Astrocyte (in vitro differentiated cells and primary cell): Measurements from ENCODE around the gene PPP1R3E. TPM values are rescaled to one million over a fixed set of nuclear protein-coding genes. Genes with fewer than 3 reads are reported as not detected.

Experiments used
- DNase-seq: peaks from one replicate; pipeline ENCODE4 v3.0.0-alpha.2; 2010; ENCODE audit warnings: low read depth
- FAIRE-seq: peaks from 2 replicates; lab custom pipeline; 2011; peaks lifted over from hg19 to GRCh38; lab: Jason Lieb, UNC
- H2AFZ ChIP-seq: 2 replicates; pipeline ENCODE4 v1.6.0; 2012; ENCODE audit warnings: low read depth, low read length, inconsistent platforms
- H3K27ac ChIP-seq: 2 replicates; pipeline ENCODE4 v1.5.1; 2011; ENCODE audit warnings: low read depth, low read length, inconsistent platforms
- H3K27me3 ChIP-seq: 2 replicates; pipeline ENCODE4 v1.6.0; 2011; ENCODE audit warnings: low read length, inconsistent platforms; ENCODE audit not compliant: insufficient read depth
- H3K36me3 ChIP-seq: 2 replicates; pipeline ENCODE4 v1.5.1; 2011; ENCODE audit warnings: low read length, inconsistent platforms; ENCODE audit not compliant: insufficient read depth
- H3K4me1 ChIP-seq: 2 replicates; pipeline ENCODE4 v1.5.1; 2011; ENCODE audit warnings: low read length, inconsistent platforms; ENCODE audit not compliant: insufficient read depth
- H3K4me2 ChIP-seq: 2 replicates; pipeline ENCODE4 v1.6.0; 2012; ENCODE audit warnings: low read length, inconsistent platforms
- H3K4me3 ChIP-seq: 2 replicates; pipeline ENCODE4 v1.5.1; 2011; ENCODE audit warnings: low read depth, mild to moderate bottlenecking, low read length, inconsistent platforms; ENCODE audit not compliant: insufficient read depth
- H3K79me2 ChIP-seq: 2 replicates; pipeline ENCODE4 v1.6.0; 2012; ENCODE audit warnings: mild to moderate bottlenecking, low read length, inconsistent platforms; ENCODE audit not compliant: insufficient read depth
- H3K9ac ChIP-seq: 2 replicates; pipeline ENCODE4 v1.6.0; 2012; ENCODE audit warnings: mild to moderate bottlenecking, low read length, inconsistent platforms
- H3K9me3 ChIP-seq: 2 replicates; pipeline ENCODE4 v1.5.1; 2012; ENCODE audit warnings: low read depth, mild to moderate bottlenecking, low read length, inconsistent platforms; ENCODE audit not compliant: insufficient read depth
- H4K20me1 ChIP-seq: 2 replicates; pipeline ENCODE4 v1.6.0; 2012; ENCODE audit warnings: low read length, inconsistent platforms; ENCODE audit not compliant: insufficient read depth
- H3K27ac Mint-ChIP-seq: one replicate; pipeline ENCODE4 v1.8.0; 2021; ENCODE audit warnings: mild to moderate bottlenecking, mixed read lengths; ENCODE audit not compliant: unreplicated experiment
- H3K27me3 Mint-ChIP-seq: one replicate; pipeline ENCODE4 v1.8.0; 2021; ENCODE audit warnings: low read depth, mixed read lengths; ENCODE audit not compliant: unreplicated experiment
- H3K36me3 Mint-ChIP-seq: one replicate; pipeline ENCODE4 v1.8.0; 2021; ENCODE audit warnings: low read depth, mixed read lengths; ENCODE audit not compliant: unreplicated experiment
- H3K4me1 Mint-ChIP-seq: one replicate; pipeline ENCODE4 v1.8.0; 2021; ENCODE audit warnings: low read depth, mixed read lengths; ENCODE audit not compliant: unreplicated experiment
- H3K4me3 Mint-ChIP-seq: one replicate; pipeline ENCODE4 v1.8.0; 2021; ENCODE audit warnings: mild to moderate bottlenecking, moderate library complexity, mixed read lengths; ENCODE audit not compliant: unreplicated experiment
- H3K9me3 Mint-ChIP-seq: one replicate; pipeline ENCODE4 v1.8.0; 2021; ENCODE audit warnings: mild to moderate bottlenecking, mixed read lengths; ENCODE audit not compliant: unreplicated experiment
- EZH2 ChIP-seq: IDR thresholded peaks from 2 replicates; pipeline ENCODE4 v1.6.1; 2012; ENCODE audit warnings: mild to moderate bottlenecking, low read length, inconsistent platforms; ENCODE audit not compliant: insufficient read depth
- total RNA-seq: library from RNA; stranded (reverse); gene quantifications from 2 replicates; pipeline ENCODE4 v1.2.1, GENCODE V29; 2021
- TF ChIP-seq, protein P1 (sequence below): IDR thresholded peaks from 2 replicates; pipeline ENCODE4 v1.5.1; 2011; ENCODE audit warnings: low read depth, mild to moderate bottlenecking, inconsistent platforms, low read length, moderate library complexity; ENCODE audit not compliant: insufficient read depth

PPP1R3E gene
- total RNA-seq, 1 donor from 2014 or later: 3.6 TPM

DNA sequence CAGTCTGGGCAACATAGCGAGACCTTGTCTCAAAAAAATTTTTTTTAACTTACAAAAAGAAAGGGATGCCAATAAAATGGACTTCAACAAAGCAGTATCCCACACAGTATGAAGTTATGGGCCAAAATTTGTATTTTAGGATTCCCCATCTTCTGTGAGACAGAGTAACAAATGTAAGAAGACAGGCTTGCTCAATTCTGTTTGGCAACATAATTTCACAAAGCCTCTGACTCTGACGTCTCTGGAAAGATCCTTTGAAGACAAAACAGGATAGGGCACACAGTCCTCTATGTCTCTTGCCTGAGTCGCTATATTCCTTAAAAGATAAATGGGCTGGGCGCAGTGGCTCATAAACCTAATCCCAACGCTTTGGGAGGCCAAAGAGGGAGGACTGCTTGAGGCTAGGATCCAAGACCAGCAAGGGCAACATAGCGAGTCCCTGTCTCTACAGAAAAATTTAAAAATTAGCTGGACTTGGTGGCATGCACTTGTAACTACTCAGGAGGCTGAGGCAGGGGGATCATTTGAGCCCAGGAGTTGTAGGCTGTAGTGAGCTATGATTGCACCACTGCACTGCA, 15.7 kb downstream of the PPP1R3E start:
- H3K27ac Mint-ChIP-seq: no peak overlapping the region
- Histone ChIP-seq H3K9ac (peak overlapping the region; percentile 83), H3K79me2 (peaks cover 18% of the 10 kb centered on the region), H3K9me3 (no peaks in the 10 kb centered on the region), H3K4me2 (peak overlapping the region; percentile 97), H4K20me1 (peaks cover 5% of the 10 kb centered on the region), H3K27ac (peak overlapping the region; percentile 58), H3K27me3 (peaks cover 5% of the 10 kb centered on the region), H2AFZ (peak overlapping the region; percentile 93), H3K36me3 (no peaks in the 10 kb centered on the region), H3K4me1 (peaks cover 16% of the 10 kb centered on the region), H3K4me3 (peak overlapping the region; percentile 91)
- TF ChIP-seq EZH2: no peak
- TF ChIP-seq, protein P1, sequence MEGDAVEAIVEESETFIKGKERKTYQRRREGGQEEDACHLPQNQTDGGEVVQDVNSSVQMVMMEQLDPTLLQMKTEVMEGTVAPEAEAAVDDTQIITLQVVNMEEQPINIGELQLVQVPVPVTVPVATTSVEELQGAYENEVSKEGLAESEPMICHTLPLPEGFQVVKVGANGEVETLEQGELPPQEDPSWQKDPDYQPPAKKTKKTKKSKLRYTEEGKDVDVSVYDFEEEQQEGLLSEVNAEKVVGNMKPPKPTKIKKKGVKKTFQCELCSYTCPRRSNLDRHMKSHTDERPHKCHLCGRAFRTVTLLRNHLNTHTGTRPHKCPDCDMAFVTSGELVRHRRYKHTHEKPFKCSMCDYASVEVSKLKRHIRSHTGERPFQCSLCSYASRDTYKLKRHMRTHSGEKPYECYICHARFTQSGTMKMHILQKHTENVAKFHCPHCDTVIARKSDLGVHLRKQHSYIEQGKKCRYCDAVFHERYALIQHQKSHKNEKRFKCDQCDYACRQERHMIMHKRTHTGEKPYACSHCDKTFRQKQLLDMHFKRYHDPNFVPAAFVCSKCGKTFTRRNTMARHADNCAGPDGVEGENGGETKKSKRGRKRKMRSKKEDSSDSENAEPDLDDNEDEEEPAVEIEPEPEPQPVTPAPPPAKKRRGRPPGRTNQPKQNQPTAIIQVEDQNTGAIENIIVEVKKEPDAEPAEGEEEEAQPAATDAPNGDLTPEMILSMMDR: no peak
- H3K4me3 Mint-ChIP-seq: peak overlapping the region; percentile 94
- no peaks in the 10 kb centered on the region for H3K9me3 Mint-ChIP-seq
- peaks cover 9% of the 10 kb centered on the region for H3K4me1 Mint-ChIP-seq
- peaks cover 13% of the 10 kb centered on the region for H3K27me3 Mint-ChIP-seq
- DNase-seq (no peak), FAIRE-seq (no peak)
- no peaks in the 10 kb centered on the region for H3K36me3 Mint-ChIP-seq

DNA sequence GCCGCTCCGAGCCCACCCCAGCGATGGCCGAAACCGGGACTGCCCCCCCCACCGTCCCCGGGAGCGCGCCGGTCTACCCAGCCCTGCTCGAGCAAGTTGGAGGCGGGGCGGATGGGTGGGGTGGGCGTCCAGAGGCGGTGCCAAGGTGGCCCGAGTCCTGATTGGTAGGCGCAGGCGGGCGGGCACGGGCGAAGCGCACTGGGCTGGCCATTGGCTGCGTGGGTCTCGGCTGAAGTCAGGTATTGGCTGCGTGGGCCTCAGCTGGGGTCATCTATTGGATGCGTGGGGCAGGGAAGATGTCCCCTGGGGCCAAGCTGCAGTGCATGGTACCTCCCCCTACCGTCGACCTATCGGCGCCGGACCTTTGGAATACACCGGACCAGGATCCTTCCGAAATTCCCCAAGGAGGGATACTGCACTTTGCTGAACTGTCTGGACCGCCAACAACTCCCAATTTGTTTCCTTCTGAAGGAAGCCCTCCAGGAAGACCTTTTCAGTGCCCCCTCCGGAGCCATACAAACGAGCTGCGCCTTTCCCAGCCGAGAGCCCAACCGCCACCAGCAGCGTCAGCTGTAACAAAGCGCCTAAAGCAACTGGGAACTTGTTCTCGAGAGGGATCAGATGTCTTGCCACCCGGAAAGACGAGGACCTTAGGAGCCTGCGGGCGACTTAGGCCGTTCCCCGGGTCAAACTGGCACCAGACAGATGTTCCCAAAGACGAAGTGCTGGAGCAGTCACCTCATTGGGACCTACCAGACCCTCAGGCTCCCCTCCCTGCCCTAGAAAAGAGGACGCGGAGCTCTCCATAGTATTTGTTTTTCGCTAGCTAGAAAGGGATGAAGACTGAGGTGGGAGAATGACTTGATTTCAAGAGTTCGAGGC, 16.4 kb downstream of the PPP1R3E start, which contains the start of gene HOMEZ:
Gene HOMEZ (minus strand): TSS at position 113 of the 882 bp plus-strand sequence. CDS start 180 bp downstream, outside the sequence.
- Histone ChIP-seq H3K9ac (peak within 1 kb of the TSS; percentile 90), H4K20me1 (peaks cover 5% of the 10 kb centered on the region), H3K4me1 (peaks cover 16% of the 10 kb centered on the region), H2AFZ (peak within 1 kb of the TSS; percentile 93), H3K4me3 (peak within 1 kb of the TSS; percentile 91), H3K9me3 (no peaks in the 10 kb centered on the region), H3K27me3 (peaks cover 5% of the 10 kb centered on the region), H3K27ac (peak within 1 kb of the TSS; percentile 58), H3K4me2 (peak within 1 kb of the TSS; percentile 97), H3K79me2 (peaks cover 19% of the 10 kb centered on the region), H3K36me3 (no peaks in the 10 kb centered on the region)
- Mint-ChIP-seq H3K4me1 (peaks cover 9% of the 10 kb centered on the region), H3K27ac (peak within 1 kb of the TSS; percentile 73), H3K9me3 (no peaks in the 10 kb centered on the region), H3K36me3 (peaks cover 3% of the 10 kb centered on the region), H3K4me3 (peak within 1 kb of the TSS; percentile 94), H3K27me3 (peaks cover 7% of the 10 kb centered on the region)
- DNase-seq (peak; percentile 97), FAIRE-seq (peak; percentile 29)
- TF ChIP-seq, protein P1: no peak
- TF ChIP-seq EZH2: peak; percentile 65
